Bronchial epithelial cell (primary cell): ENCODE measurements around the gene TMC6. TPM values are rescaled to one million over a fixed set of nuclear protein-coding genes. Genes with fewer than 3 reads are reported as not detected.
"Not testable (repeated sequence)": the region's sequence is repeated elsewhere in the genome, so short reads cannot be mapped to it uniquely, and the experiment has no call there.

ENCODE experiments used
- DNase-seq: peaks from one replicate; pipeline ENCODE4 v3.0.0-alpha.2; 2010; ENCODE audit warnings: low read depth
- FAIRE-seq: peaks from 2 replicates; lab custom pipeline; 2011; peaks lifted over from hg19 to GRCh38; lab: Jason Lieb, UNC
- H3K27me3 ChIP-seq: 2 replicates; pipeline ENCODE4 v1.5.1; 2011; ENCODE audit warnings: low read length; ENCODE audit not compliant: control insufficient read depth, insufficient read depth
- H3K36me3 ChIP-seq: 2 replicates; pipeline ENCODE4 v1.5.1; 2011; ENCODE audit warnings: low read length; ENCODE audit not compliant: control insufficient read depth, insufficient read depth
- H3K4me3 ChIP-seq: 2 replicates; pipeline ENCODE4 v1.5.1; 2011; ENCODE audit warnings: mild to moderate bottlenecking, low read depth, low read length, control low read depth
- CTCF ChIP-seq: IDR thresholded peaks from 2 replicates; pipeline ENCODE4 v1.5.1; 2011; ENCODE audit warnings: mild to moderate bottlenecking, moderate library complexity, low read length, control low read depth, inconsistent platforms; ENCODE audit not compliant: insufficient read depth, severe bottlenecking
- total RNA-seq: library from RNA; depleted of rRNA; stranded (reverse); fragments of >200 nt; gene quantifications from 2 replicates; pipeline ENCODE4 v1.2.1, GENCODE V29; 2014

TMC6 gene
- total RNA-seq, 1 donor from 2014 or later, result 42.9 TPM

DNA sequence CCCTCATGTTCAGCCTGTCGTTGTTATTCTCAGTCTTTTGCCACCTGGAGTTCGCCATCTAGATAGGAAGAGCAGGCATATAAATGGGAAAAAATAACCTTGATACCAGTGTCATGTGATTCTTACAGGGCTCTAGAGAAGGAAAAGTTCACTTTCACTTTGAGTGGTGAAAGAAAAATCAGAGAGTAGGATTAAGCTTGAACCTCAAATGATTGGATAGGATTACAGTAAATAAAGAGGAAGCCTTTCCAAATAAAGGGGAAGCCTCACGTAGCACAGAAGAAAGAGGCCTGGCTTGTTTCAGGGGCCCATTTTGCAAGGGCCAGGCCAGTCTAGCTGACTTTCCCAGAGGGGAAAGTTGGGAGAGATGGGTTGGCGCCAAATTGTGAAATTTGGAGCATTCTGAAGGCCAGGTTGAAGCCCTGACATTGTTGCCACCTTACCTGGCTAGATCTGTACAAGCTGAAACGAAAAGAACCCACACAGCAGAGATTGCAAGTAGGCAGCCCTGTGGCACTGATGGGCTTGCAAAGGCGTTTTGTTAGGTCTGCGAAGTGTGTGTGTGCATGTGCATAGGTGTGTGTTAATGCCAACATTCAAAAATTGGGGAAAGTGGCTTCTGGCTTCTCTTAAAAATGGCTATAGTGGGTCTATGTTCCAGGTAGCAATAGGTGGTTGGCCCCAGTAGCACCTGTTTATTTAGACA is 38.8 kb downstream of the TMC6 start:
- Histone ChIP-seq H3K4me3 (no peak overlapping the region), H3K27me3 (no peaks in the 10 kb centered on the region), H3K36me3 (peaks cover 1% of the 10 kb centered on the region)
- no peak for FAIRE-seq
- no peak for DNase-seq
- TF ChIP-seq CTCF, result no peak

GRCh38 chr17:78088529-78088928 is 40.0 kb downstream of the TMC6 start:
- no peak for TF ChIP-seq CTCF
- FAIRE-seq (no peak), DNase-seq (no peak)
- Histone ChIP-seq H3K27me3 (no peaks in the 10 kb centered on the region), H3K36me3 (peaks cover 1% of the 10 kb centered on the region), H3K4me3 (no peak overlapping the region)

DNA sequence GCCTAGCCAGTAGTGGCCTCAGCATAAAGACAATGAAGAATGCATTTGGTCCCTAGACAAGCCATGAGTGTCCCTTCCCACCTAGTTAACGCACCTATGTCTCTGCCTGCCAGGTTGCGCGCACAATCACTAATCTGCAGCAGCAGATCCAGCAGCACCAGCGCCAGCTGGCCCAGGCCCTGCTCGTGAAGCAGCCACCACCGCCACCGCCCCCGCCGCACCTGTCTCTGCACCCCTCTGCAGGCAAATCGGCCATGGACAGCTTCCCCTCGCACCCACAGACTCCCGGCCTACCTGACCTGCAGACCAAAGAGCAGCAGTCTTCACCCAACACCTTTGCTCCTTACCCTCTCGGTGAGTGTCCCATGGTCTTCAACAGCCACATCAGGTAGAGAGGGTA is 41.8 kb downstream of the TMC6 start:
- FAIRE-seq (no peak), DNase-seq (no peak)
- Histone ChIP-seq H3K4me3 (no peak overlapping the region), H3K27me3 (no peaks in the 10 kb centered on the region), H3K36me3 (peaks cover 1% of the 10 kb centered on the region)
- TF ChIP-seq CTCF, result no peak

DNA sequence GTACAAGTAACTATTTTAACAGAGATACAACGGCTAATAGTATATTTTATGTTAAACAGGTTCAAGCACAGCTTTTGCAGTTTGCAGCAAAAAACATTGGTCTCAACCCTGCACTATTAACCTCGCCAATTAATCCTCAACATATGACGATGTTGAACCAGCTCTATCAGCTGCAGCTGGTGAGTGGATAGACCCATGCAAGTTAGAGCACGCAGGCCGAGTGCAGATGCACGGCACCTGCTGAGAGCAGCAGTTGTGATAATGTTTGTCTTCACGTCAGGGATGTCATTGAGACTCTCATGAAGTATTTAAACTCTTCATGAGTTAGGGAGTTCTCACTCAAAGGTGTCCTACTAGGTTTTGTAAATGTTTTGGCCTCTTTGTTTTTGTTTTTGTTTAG is 45.6 kb downstream of the TMC6 start:
- no peaks in the 10 kb centered on the region for H3K27me3 ChIP-seq
- H3K36me3 ChIP-seq, result peaks cover 1% of the 10 kb centered on the region
- TF ChIP-seq CTCF, result no peak
- no peak overlapping the region for H3K4me3 ChIP-seq
- FAIRE-seq, result no peak
- peak; percentile 20 for DNase-seq

GRCh38 chr17:78082355-78082872 is 46.1 kb downstream of the TMC6 start:
- not testable (repeated sequence) for H3K36me3 ChIP-seq, H3K27me3 ChIP-seq, FAIRE-seq, H3K4me3 ChIP-seq, DNase-seq

DNA sequence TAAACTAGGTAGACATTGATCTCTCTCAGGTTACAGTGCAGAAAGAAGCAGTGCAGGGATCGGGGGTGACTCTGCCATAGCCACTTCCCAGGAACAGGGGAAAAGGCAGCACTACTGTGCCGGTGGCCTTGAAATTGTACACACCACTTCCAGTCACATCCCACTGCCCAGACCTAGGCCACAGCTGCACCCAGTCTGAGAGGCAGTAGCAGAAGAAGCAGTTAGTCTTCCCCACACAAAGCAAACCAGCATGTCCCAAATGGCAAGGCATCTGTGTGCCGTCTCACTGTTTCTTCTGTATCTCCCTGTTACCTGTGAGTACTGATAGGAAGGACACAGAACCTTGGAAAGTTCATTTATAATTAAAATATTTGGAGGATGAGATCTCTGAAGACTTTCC is 47.0 kb downstream of the TMC6 start:
- H3K36me3 ChIP-seq, result no peaks in the 10 kb centered on the region

More for the DNA sequence above, 47.0 kb downstream of the TMC6 start:
- H3K27me3 ChIP-seq, result no peaks in the 10 kb centered on the region
- no peak for DNase-seq
- FAIRE-seq, result no peak
- no peak for TF ChIP-seq CTCF
- no peak overlapping the region for H3K4me3 ChIP-seq
